ENCODE measurements around the gene TAF1B. TPM values are rescaled to one million over a fixed set of nuclear protein-coding genes. Genes with fewer than 3 reads are reported as not detected.
A peak's percentile ranks its signal among the peaks of the same experiment; 100 is the strongest.

Gene TAF1B
- total RNA-seq, 2 experiments from 2014 or later: 49.4 to 54.7 TPM

GRCh38 chr2:9811216-9811615 lies 32.1 kb upstream of the TAF1B start:
- no peak overlapping the region for H3K27ac Mint-ChIP-seq
- peaks cover 28% of the 10 kb centered on the region for H3K4me1 Mint-ChIP-seq
- no peak for DNase-seq
- no peaks in the 10 kb centered on the region for H3K9me3 Mint-ChIP-seq
- H3K4me3 Mint-ChIP-seq: no peak overlapping the region
- CTCF ChIA-PET: interaction anchor here (0.9 to 5.0 kb wide), 6 partner anchors 8 to 236 kb away, joined by 3 to 44 read pairs (median 4); partner anchors contain the start of gene TAF1B
- POLR2A ChIA-PET: interaction anchor here (0.6 kb wide), 1 partner anchor 90 kb away, joined by 3 read pairs; no protein-coding TSS in a partner anchor
- peaks cover 7% of the 10 kb centered on the region for H3K27me3 Mint-ChIP-seq
- H3K36me3 Mint-ChIP-seq (ENCODE audit: low read depth): no peaks in the 10 kb centered on the region

GRCh38 chr2:9811679-9812511 lies 31.4 kb upstream of the TAF1B start:
- H3K27ac Mint-ChIP-seq: no peak overlapping the region
- H3K4me1 Mint-ChIP-seq: peaks cover 33% of the 10 kb centered on the region
- H3K36me3 Mint-ChIP-seq (ENCODE audit: low read depth): no peaks in the 10 kb centered on the region
- no peaks in the 10 kb centered on the region for H3K9me3 Mint-ChIP-seq
- H3K27me3 Mint-ChIP-seq: peaks cover 4% of the 10 kb centered on the region
- no peak for DNase-seq
- CTCF ChIA-PET: interaction anchor here (0.9 to 6.2 kb wide), 10 partner anchors 9 to 236 kb away, joined by 3 to 93 read pairs (median 10); partner anchors contain the start of gene TAF1B
- H3K4me3 Mint-ChIP-seq: no peak overlapping the region
- POLR2A ChIA-PET: no interaction called here

- POLR2A ChIA-PET: interaction anchor here (1.0 to 1.4 kb wide), 3 partner anchors 29 to 258 kb away, joined by 3 to 4 read pairs (median 3); no protein-coding TSS in a partner anchor
- Mint-ChIP-seq H3K4me1 (peaks cover 35% of the 10 kb centered on the region), H3K9me3 (no peaks in the 10 kb centered on the region), H3K27me3 (peaks cover 5% of the 10 kb centered on the region), H3K27ac (no peak overlapping the region), H3K4me3 (no peak overlapping the region), H3K36me3 (ENCODE audit: low read depth) (no peaks in the 10 kb centered on the region)
- no peak for DNase-seq
- CTCF ChIA-PET: interaction anchor here (0.7 to 6.2 kb wide), 20 partner anchors 11 to 260 kb away, joined by 3 to 93 read pairs (median 10); partner anchors contain the start of gene TAF1B
These were observed 30.3 kb upstream of the TAF1B start for GRCh38 chr2:9812945-9813311.

- CTCF ChIA-PET: interaction anchor here (0.7 to 6.2 kb wide), 43 partner anchors 11 to 280 kb away, joined by 3 to 93 read pairs (median 5); partner anchors contain the start of gene TAF1B
- POLR2A ChIA-PET: interaction anchor here (0.7 to 3.0 kb wide), 6 partner anchors 13 to 259 kb away, joined by 3 to 29 read pairs (median 4); partner anchors contain the start of gene TAF1B
- Mint-ChIP-seq H3K27me3 (peaks cover 7% of the 10 kb centered on the region), H3K27ac (no peak overlapping the region), H3K4me1 (peaks cover 35% of the 10 kb centered on the region), H3K9me3 (no peaks in the 10 kb centered on the region), H3K4me3 (no peak overlapping the region), H3K36me3 (ENCODE audit: low read depth) (no peaks in the 10 kb centered on the region)
- DNase-seq: peak; percentile 79
These were observed 29.8 kb upstream of the TAF1B start for GRCh38 chr2:9813312-9814128.

GRCh38 chr2:9814129-9814868 lies 29.0 kb upstream of the TAF1B start:
- Mint-ChIP-seq H3K36me3 (ENCODE audit: low read depth) (no peaks in the 10 kb centered on the region), H3K4me3 (no peak overlapping the region), H3K9me3 (no peaks in the 10 kb centered on the region), H3K27me3 (peaks cover 7% of the 10 kb centered on the region), H3K27ac (no peak overlapping the region), H3K4me1 (peaks cover 35% of the 10 kb centered on the region)
- POLR2A ChIA-PET: interaction anchor here (0.7 to 3.0 kb wide), 9 partner anchors 14 to 260 kb away, joined by 3 to 29 read pairs (median 4); partner anchors contain the start of gene TAF1B
- DNase-seq: no peak
- CTCF ChIA-PET: interaction anchor here (0.7 to 6.2 kb wide), 42 partner anchors 10 to 281 kb away, joined by 3 to 93 read pairs (median 5); partner anchors contain the start of gene TAF1B

GRCh38 chr2:9815076-9815475 lies 28.2 kb upstream of the TAF1B start:
- POLR2A ChIA-PET: interaction anchor here (1.1 to 3.0 kb wide), 7 partner anchors 14 to 229 kb away, joined by 3 to 29 read pairs (median 5); partner anchors contain the start of gene TAF1B
- H3K4me3 Mint-ChIP-seq: no peak overlapping the region
- H3K27me3 Mint-ChIP-seq: peaks cover 7% of the 10 kb centered on the region
- CTCF ChIA-PET: interaction anchor here (1.1 to 6.2 kb wide), 18 partner anchors 13 to 620 kb away, joined by 3 to 93 read pairs (median 10); partner anchors contain the start of gene TAF1B
- no peaks in the 10 kb centered on the region for H3K9me3 Mint-ChIP-seq
- H3K27ac Mint-ChIP-seq: no peak overlapping the region
- H3K4me1 Mint-ChIP-seq: peaks cover 35% of the 10 kb centered on the region
- H3K36me3 Mint-ChIP-seq (ENCODE audit: low read depth): no peaks in the 10 kb centered on the region
- DNase-seq: no peak

GRCh38 chr2:9815844-9816279 lies 27.4 kb upstream of the TAF1B start:
- H3K36me3 Mint-ChIP-seq (ENCODE audit: low read depth): no peaks in the 10 kb centered on the region
- ChIA-PET POLR2A (interaction anchor here (0.9 to 3.0 kb wide), 8 partner anchors 14 to 229 kb away, joined by 3 to 29 read pairs (median 4); partner anchors contain the start of gene TAF1B), CTCF (interaction anchor here (0.9 to 6.2 kb wide), 16 partner anchors 12 to 619 kb away, joined by 3 to 93 read pairs (median 15); partner anchors contain the start of gene TAF1B)
- H3K9me3 Mint-ChIP-seq: no peaks in the 10 kb centered on the region
- peaks cover 35% of the 10 kb centered on the region for H3K4me1 Mint-ChIP-seq
- H3K4me3 Mint-ChIP-seq: no peak overlapping the region
- no peak for DNase-seq
- peaks cover 7% of the 10 kb centered on the region for H3K27me3 Mint-ChIP-seq
- no peak overlapping the region for H3K27ac Mint-ChIP-seq

GRCh38 chr2:9818097-9818496 lies 25.2 kb upstream of the TAF1B start:
- ChIA-PET CTCF (interaction anchor here (6.2 kb wide), 1 partner anchor 16 kb away, joined by 93 read pairs; no protein-coding TSS in a partner anchor), POLR2A (no interaction called here)
- DNase-seq: no peak
- peaks cover 24% of the 10 kb centered on the region for H3K4me1 Mint-ChIP-seq
- no peak overlapping the region for H3K27ac Mint-ChIP-seq
- no peak overlapping the region for H3K4me3 Mint-ChIP-seq
- no peaks in the 10 kb centered on the region for H3K36me3 Mint-ChIP-seq (ENCODE audit: low read depth)
- peaks cover 7% of the 10 kb centered on the region for H3K27me3 Mint-ChIP-seq
- no peaks in the 10 kb centered on the region for H3K9me3 Mint-ChIP-seq

- Mint-ChIP-seq H3K4me1 (peaks cover 18% of the 10 kb centered on the region), H3K9me3 (no peaks in the 10 kb centered on the region), H3K27ac (no peak overlapping the region), H3K27me3 (peaks cover 6% of the 10 kb centered on the region), H3K36me3 (ENCODE audit: low read depth) (no peaks in the 10 kb centered on the region), H3K4me3 (no peak overlapping the region)
- POLR2A ChIA-PET: interaction anchor here (1.8 kb wide), 1 partner anchor 24 kb away, joined by 8 read pairs; the partner anchor contains the start of gene TAF1B
- no peak for DNase-seq
- CTCF ChIA-PET: no interaction called here
These were observed 23.7 kb upstream of the TAF1B start for GRCh38 chr2:9819551-9819950.

GRCh38 chr2:9820020-9820973 lies 23.0 kb upstream of the TAF1B start:
- Mint-ChIP-seq H3K4me3 (no peak overlapping the region), H3K27me3 (peaks cover 6% of the 10 kb centered on the region), H3K27ac (no peak overlapping the region), H3K9me3 (no peaks in the 10 kb centered on the region), H3K36me3 (ENCODE audit: low read depth) (no peaks in the 10 kb centered on the region), H3K4me1 (peaks cover 15% of the 10 kb centered on the region)
- CTCF ChIA-PET: interaction anchor here (1.1 kb wide), 1 partner anchor 23 kb away, joined by 5 read pairs; the partner anchor contains the start of gene TAF1B
- DNase-seq: no peak
- POLR2A ChIA-PET: interaction anchor here (1.8 kb wide), 1 partner anchor 23 kb away, joined by 8 read pairs; the partner anchor contains the start of gene TAF1B
